K562 (cell line): ENCODE results near the gene NDUFAB1. TPM values are rescaled to one million over a fixed set of nuclear protein-coding genes. Genes with fewer than 3 reads are reported as not detected.
A peak's percentile ranks its signal among the peaks of the same experiment; 100 is the strongest.

Experiments
- ATAC-seq: fragments of 200-7000 bp; cut with Tn5 transposase; 3 replicates; pipeline ENCODE4 v1.9.1; 2020; ENCODE audit warnings: moderate library complexity
- BruUV-seq: library from RNA; stranded (reverse); fragments of 400-500 nt; replicated peaks from 2 replicates; lab custom pipeline; 2021; lab: Mats Ljungman, UMichigan
- CTCF ChIA-PET: fragments of 300-600 bp; formaldehyde crosslinking; extraction: SDS; loops from one replicate; lab custom pipeline; 2021; ENCODE audit warnings: low intra/inter-chr PET ratio; lab: Yijun Ruan, JAX
- POLR2A ChIA-PET: fragments of 300-600, 350-650 bp; sonication (Branson Sonifier 250); formaldehyde crosslinking; extraction: SDS; loops from one replicate; lab custom pipeline; 2021; ENCODE audit warnings: antibody characterized with exemption, inconsistent platforms; lab: Yijun Ruan, JAX
- DNase-seq, 4 experiments: peaks; one replicate each; pipeline versions ENCODE4 v3.0.0 to v3.0.0-alpha.2; 2011 to 2018; ENCODE audit warnings: low spot score in 3 of 4, mixed read lengths in 3 of 4; ENCODE audit errors: extremely low read depth in 1 of 4
- FAIRE-seq: peaks from 2 replicates; lab custom pipeline; 2011; peaks lifted over from hg19 to GRCh38; lab: Jason Lieb, UNC
- H2AFZ ChIP-seq: 2 replicates; pipeline ENCODE4 v1.6.0; 2011; ENCODE audit warnings: low read depth, low read length, control low read depth, inconsistent platforms
- H3K27ac ChIP-seq: fragments of 200-600 bp; 3 replicates; pipeline ENCODE4 v1.8.0; 2011; ENCODE audit warnings: low read depth, mild to moderate bottlenecking, control low read depth, inconsistent platforms, low read length, moderate library complexity, mixed read lengths; ENCODE audit errors: extremely low read depth
- H3K27me3 ChIP-seq, 2 experiments: fragments of 300-600 bp in 1 of 2; 2 replicates in 1 of 2; 3 replicates in 1 of 2; pipeline versions ENCODE4 v1.6.0 to v1.8.0; 2011; ENCODE audit warnings: inconsistent platforms in 2 of 2, low read length in 2 of 2, mild to moderate bottlenecking in 1 of 2, mixed read lengths in 1 of 2, moderate library complexity in 1 of 2; ENCODE audit not compliant: control insufficient read depth in 2 of 2, insufficient read depth in 2 of 2
- H3K36me3 ChIP-seq: fragments of 300-600 bp; 3 replicates; pipeline ENCODE4 v1.8.0; 2011; ENCODE audit warnings: mild to moderate bottlenecking, low read length, inconsistent platforms; ENCODE audit not compliant: control insufficient read depth, insufficient read depth
- H3K4me1 ChIP-seq, 2 experiments: fragments of 200-600 bp in 1 of 2; replicated peaks in 1 of 2; 2 replicates in 1 of 2; 3 replicates in 1 of 2; pipeline versions ENCODE4 v1.5.1 to v1.8.0; 2011; ENCODE audit warnings: inconsistent platforms in 2 of 2, low read length in 2 of 2, mild to moderate bottlenecking in 1 of 2, mixed read lengths in 1 of 2, moderate library complexity in 1 of 2; ENCODE audit not compliant: control insufficient read depth in 2 of 2, insufficient read depth in 2 of 2
- H3K4me2 ChIP-seq: 2 replicates; pipeline ENCODE4 v1.6.1; 2011; ENCODE audit warnings: low read length, control low read depth, inconsistent platforms, mixed read lengths; ENCODE audit not compliant: insufficient read depth
- H3K4me3 ChIP-seq: fragments of 200-600 bp; sonication (generic), shearing (Covaris generic); 2 replicates; pipeline ENCODE4 v1.5.1; 2016; ENCODE audit warnings: control low read depth, inconsistent platforms
- H3K79me2 ChIP-seq: fragments of 200-600 bp; 3 replicates; pipeline ENCODE4 v1.8.0; 2011; ENCODE audit warnings: low read length, inconsistent platforms; ENCODE audit not compliant: control insufficient read depth, insufficient read depth
- H3K9ac ChIP-seq, 2 experiments: 2 replicates each; pipeline versions ENCODE4 v1.6.0 to v1.6.1; 2011; ENCODE audit warnings: low read depth in 2 of 2, low read length in 2 of 2, control low read depth in 1 of 2, inconsistent platforms in 1 of 2, mild to moderate bottlenecking in 1 of 2, mixed read lengths in 1 of 2; ENCODE audit not compliant: insufficient read depth in 1 of 2
- H3K9me1 ChIP-seq: one replicate; pipeline ENCODE4 v1.6.0; 2011; ENCODE audit warnings: inconsistent platforms, mild to moderate bottlenecking, low read length, moderate library complexity; ENCODE audit not compliant: control insufficient read depth, insufficient read depth
- H3K9me3 ChIP-seq: replicated peaks from 2 replicates; pipeline ENCODE4 v1.5.1; 2011; ENCODE audit warnings: low read depth, low read length, inconsistent platforms; ENCODE audit not compliant: control insufficient read depth, insufficient read depth
- H4K20me1 ChIP-seq: replicated peaks from 2 replicates; pipeline ENCODE4 v1.6.1; 2011; ENCODE audit warnings: low read length, inconsistent platforms, mixed read lengths; ENCODE audit not compliant: control insufficient read depth, insufficient read depth
- CEBPG ChIP-seq, 3 experiments: fragments of 200-800 bp in 1 of 3; sonication (Bioruptor generic) in 1 of 3; sonication (generic) in 1 of 3; formaldehyde crosslinking in 1 of 3; IDR thresholded peaks in 2 of 3; conservative IDR thresholded peaks in 1 of 3; 2 replicates each; pipeline versions ENCODE4 v1.6.1 to v1.8.0; 2016 to 2022; ENCODE audit warnings: missing compliant biosample characterization in 2 of 3, missing genetic modification characterization in 2 of 3, mild to moderate bottlenecking in 1 of 3, missing genetic modification reagents in 1 of 3
- CREM ChIP-seq: IDR thresholded peaks from 2 replicates; pipeline ENCODE4 v1.6.1; 2014; ENCODE audit warnings: antibody characterized with exemption, low read depth
- NCOR1 ChIP-seq: fragments of 450-650 bp; IDR thresholded peaks from 2 replicates; pipeline ENCODE4 v1.6.1; 2016; ENCODE audit warnings: mild to moderate bottlenecking, moderate library complexity
- PHTF2 ChIP-seq: fragments of 250-450 bp; sonication (Bioruptor Pico); IDR thresholded peaks from 2 replicates; pipeline ENCODE4 v1.5.0; 2021; ENCODE audit warnings: mild to moderate bottlenecking
- PYGO2 ChIP-seq: fragments of 450-650 bp; IDR thresholded peaks from 2 replicates; pipeline ENCODE4 v1.6.1; 2016; ENCODE audit warnings: mild to moderate bottlenecking, missing genetic modification characterization, moderate library complexity, missing compliant biosample characterization
- RBM14 ChIP-seq: fragments of 200-400 bp; formaldehyde crosslinking; IDR thresholded peaks from 2 replicates; pipeline ENCODE4 v1.6.1; 2018; ENCODE audit warnings: low read depth, mild to moderate bottlenecking, low read length, moderate library complexity, borderline replicate concordance; ENCODE audit not compliant: insufficient read depth
- RBM17 ChIP-seq: fragments of 200-400 bp; formaldehyde crosslinking; IDR thresholded peaks from 2 replicates; pipeline ENCODE4 v1.6.1; 2017; ENCODE audit warnings: low read depth, mild to moderate bottlenecking, low read length, borderline replicate concordance
- TAL1 ChIP-seq: fragments of 450-650 bp; IDR thresholded peaks from 2 replicates; pipeline ENCODE4 v1.6.1; 2016; ENCODE audit warnings: mild to moderate bottlenecking
- TBP ChIP-seq: optimal IDR thresholded peaks from 2 replicates; pipeline ENCODE3; 2011; ENCODE audit warnings: low read depth, low read length, improper control_type of control experiment
- ZKSCAN1 ChIP-seq: fragments of 150-350 bp; IDR thresholded peaks from 2 replicates; pipeline ENCODE4 v1.6.1; 2016; ENCODE audit warnings: low read depth, low read length
- ZNF41 ChIP-seq: fragments of 250-450 bp; sonication (Bioruptor Pico); conservative IDR thresholded peaks from 2 replicates; pipeline ENCODE4 v1.4.0; 2020; ENCODE audit warnings: mild to moderate bottlenecking
- WGBS: fragments of 100-300 bp; shearing (Covaris generic); methylation state at CpG from one replicate; pipeline ENCODE4 v1.1.6; 2016; ENCODE audit warnings: low coverage, mixed read lengths; ENCODE audit not compliant: insufficient coverage; ENCODE audit errors: missing lambda C conversion rate; 5-methylcytosine and 5-hydroxymethylcytosine counted together
- in situ Hi-C: fragments of 300-500 bp; cut with MboI; formaldehyde crosslinking; loops from 4 replicates; pipeline ENCODE4 v1.15.0; 2018; ENCODE audit warnings: inconsistent platforms, mixed read lengths
- intact Hi-C: fragments of 100-400 bp; cut with micrococcal nuclease; formaldehyde crosslinking; loops from 2 replicates; pipeline ENCODE4 v1.14.2; 2022
- polyA plus RNA-seq, 8 experiments: library from polyadenylated mRNA; depleted of rRNA in 4 of 8; stranded (reverse) in 5 of 8; unstranded in 3 of 8; fragments of >200 nt; fragmentation: Nextera tagmentation in 2 of 8; fragmentation: Illumina TruSeq in 1 of 8; extraction: Ambion mirVana in 2 of 8; extraction: Trizol in 1 of 8; gene quantifications; 2 replicates each; pipeline versions ENCODE4 v1.2.1 to v1.2.3, GENCODE V29; 2011 to 2014; ENCODE audit warnings: inconsistent platforms in 1 of 8, missing spikeins in 1 of 8
- total RNA-seq, 7 experiments: library from RNA; depleted of rRNA in 6 of 7; stranded (reverse); fragments of >200 nt in 6 of 7; fragmentation: Illumina TruSeq in 2 of 7; extraction: Trizol in 2 of 7; gene quantifications; 2 replicates each; pipeline versions ENCODE4 v1.2.1 to v1.2.3, GENCODE V29; 2011 to 2021; ENCODE audit warnings: low replicate concordance in 1 of 7
- TF ChIP-seq, protein P1 (sequence below): sonication (generic); formaldehyde crosslinking; IDR thresholded peaks from 2 replicates; pipeline ENCODE4 v1.8.0; 2022; ENCODE audit warnings: mild to moderate bottlenecking, missing genetic modification reagents, borderline replicate concordance
- TF ChIP-seq, protein P2 (sequence below), 3 experiments: fragments of 200-800 bp in 1 of 3; sonication (Bioruptor generic) in 1 of 3; sonication (generic) in 1 of 3; formaldehyde crosslinking in 1 of 3; IDR thresholded peaks; 2 replicates each; pipeline versions ENCODE4 v1.6.1 to v1.8.0; 2016 to 2022; ENCODE audit warnings: mild to moderate bottlenecking in 2 of 3, missing compliant biosample characterization in 2 of 3, missing genetic modification characterization in 2 of 3, missing genetic modification reagents in 1 of 3

Gene NDUFAB1
- total and polyA plus RNA-seq, 9 of the 15 experiments (the other 6 are each of a cell fraction or from before 2014, with no cell fraction given), result 123 to 481 (median 238) TPM

DNA sequence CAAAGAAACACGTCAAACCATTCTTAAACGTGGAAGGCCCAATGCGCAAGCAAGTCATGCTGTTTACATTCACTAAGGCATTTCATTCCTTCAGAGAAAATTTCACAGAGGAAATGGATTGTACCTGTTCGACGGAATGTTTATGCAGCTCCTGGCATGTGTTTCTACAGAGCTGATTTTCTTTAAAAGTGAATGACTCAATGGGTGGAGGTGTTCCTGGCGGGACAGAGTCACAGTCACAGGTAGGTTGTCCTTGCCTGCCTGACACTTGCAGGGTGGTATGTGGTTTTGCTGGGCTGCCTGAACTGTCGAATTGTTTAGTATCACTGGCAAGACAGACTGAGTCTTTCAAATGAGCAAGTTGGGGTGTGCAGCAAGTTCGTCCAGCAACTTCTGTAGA, 33.4 kb upstream of the NDUFAB1 start:
- BruUV-seq, result TSS peak; percentile 31
- Histone ChIP-seq H3K27ac (no peak overlapping the region), H3K9me1 (no peaks in the 10 kb centered on the region), H3K9me3 (no peaks in the 10 kb centered on the region), H2AFZ (no peak overlapping the region), H3K4me3 (no peak overlapping the region), H4K20me1 (no peaks in the 10 kb centered on the region; the same call in 1 of the 2 replicates), H3K4me1 (no peaks in the 10 kb centered on the region), H3K4me2 (no peak overlapping the region), H3K36me3 (peaks cover 67% of the 10 kb centered on the region), H3K27me3 (no peaks in the 10 kb centered on the region), H3K79me2 (peaks cover 9% of the 10 kb centered on the region; the same call in 1 of the 3 replicates), H3K9ac (no peak overlapping the region)
- FAIRE-seq, result no peak
- no peak for DNase-seq
- no peak for TF ChIP-seq NCOR1
- no peak for TF ChIP-seq RBM14
- TF ChIP-seq TBP, result no peak
- no peak for TF ChIP-seq CEBPG (CRISPR knock-in tag; IDR thresholded peaks at IDR 0.05)
- TF ChIP-seq CEBPG (tag; conservative IDR thresholded peaks at IDR 0.05 in 1 of 2, IDR thresholded peaks at IDR 0.05 in 1 of 2), result no peak
- TF ChIP-seq ZNF41 (CRISPR knock-in tag), result no peak
- no peak for TF ChIP-seq RBM17
- TF ChIP-seq CREM, result no peak
- no peak for TF ChIP-seq PHTF2 (CRISPR knock-in tag)
- TF ChIP-seq, protein P1, sequence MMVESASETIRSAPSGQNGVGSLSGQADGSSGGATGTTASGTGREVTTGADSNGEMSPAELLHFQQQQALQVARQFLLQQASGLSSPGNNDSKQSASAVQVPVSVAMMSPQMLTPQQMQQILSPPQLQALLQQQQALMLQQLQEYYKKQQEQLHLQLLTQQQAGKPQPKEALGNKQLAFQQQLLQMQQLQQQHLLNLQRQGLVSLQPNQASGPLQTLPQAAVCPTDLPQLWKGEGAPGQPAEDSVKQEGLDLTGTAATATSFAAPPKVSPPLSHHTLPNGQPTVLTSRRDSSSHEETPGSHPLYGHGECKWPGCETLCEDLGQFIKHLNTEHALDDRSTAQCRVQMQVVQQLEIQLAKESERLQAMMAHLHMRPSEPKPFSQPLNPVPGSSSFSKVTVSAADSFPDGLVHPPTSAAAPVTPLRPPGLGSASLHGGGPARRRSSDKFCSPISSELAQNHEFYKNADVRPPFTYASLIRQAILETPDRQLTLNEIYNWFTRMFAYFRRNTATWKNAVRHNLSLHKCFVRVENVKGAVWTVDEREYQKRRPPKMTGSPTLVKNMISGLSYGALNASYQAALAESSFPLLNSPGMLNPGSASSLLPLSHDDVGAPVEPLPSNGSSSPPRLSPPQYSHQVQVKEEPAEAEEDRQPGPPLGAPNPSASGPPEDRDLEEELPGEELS (CRISPR knock-in tag), result no peak
- no peak for TF ChIP-seq TAL1
- no peak for TF ChIP-seq PYGO2 (tag)
- TF ChIP-seq, protein P2, sequence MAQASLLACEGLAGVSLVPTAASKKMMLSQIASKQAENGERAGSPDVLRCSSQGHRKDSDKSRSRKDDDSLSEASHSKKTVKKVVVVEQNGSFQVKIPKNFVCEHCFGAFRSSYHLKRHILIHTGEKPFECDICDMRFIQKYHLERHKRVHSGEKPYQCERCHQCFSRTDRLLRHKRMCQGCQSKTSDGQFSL (CRISPR knock-in tag; IDR thresholded peaks at IDR 0.05), result no peak
- TF ChIP-seq, protein P2 (tag; IDR thresholded peaks at IDR 0.05), result no peak
- TF ChIP-seq ZKSCAN1, result no peak
- in situ Hi-C loops (no loop called here), intact Hi-C loops (no loop called here)
- WGBS, result 95% methylated on average over 8 of the region's 8 CpGs
- ChIA-PET POLR2A (interaction anchor here (0.8 to 1.8 kb wide), 2 partner anchors 11 to 16 kb away, joined by 3 to 4 read pairs; no protein-coding TSS in a partner anchor), CTCF (no interaction called here)
- no peak for ATAC-seq
